K562 (cell line): ENCODE results near the gene PGS1.

Source experiments
- BRD9 ChIP-seq: fragments of 450-650 bp; IDR thresholded peaks from 2 replicates; pipeline ENCODE4 v1.6.1; 2018; ENCODE audit warnings: low read depth; ENCODE audit not compliant: partially characterized antibody
- BRF2 ChIP-seq: IDR thresholded peaks from 3 replicates; pipeline ENCODE4 v1.6.1; 2011; ENCODE audit warnings: borderline replicate concordance, mild to moderate bottlenecking; ENCODE audit not compliant: insufficient read length, insufficient read depth
- FOXA1 ChIP-seq: fragments of 450-650 bp; IDR thresholded peaks from 2 replicates; pipeline ENCODE4 v1.6.1; 2016; ENCODE audit warnings: mild to moderate bottlenecking, borderline replicate concordance
- FOXA3 ChIP-seq, 2 experiments: fragments of 450-650 bp in 1 of 2; sonication (generic) in 1 of 2; formaldehyde crosslinking; IDR thresholded peaks in 1 of 2; conservative IDR thresholded peaks in 1 of 2; 2 replicates each; pipeline versions ENCODE4 v1.4.0 to v1.8.0; 2020 to 2022; ENCODE audit warnings: mild to moderate bottlenecking in 2 of 2, missing genetic modification reagents in 1 of 2
- FOXM1 ChIP-seq, 2 experiments: fragments of 450-650 bp in 1 of 2; sonication (generic) in 1 of 2; formaldehyde crosslinking in 1 of 2; IDR thresholded peaks; 2 replicates each; pipeline versions ENCODE4 v1.6.1 to v1.9.0; 2017 to 2022; ENCODE audit warnings: low read depth in 2 of 2, mild to moderate bottlenecking in 2 of 2, missing genetic modification reagents in 1 of 2, moderate library complexity in 1 of 2
- MYC ChIP-seq, 2 experiments: fragments of 250-450 bp in 1 of 2; sonication (Bioruptor Pico) in 1 of 2; IDR thresholded peaks; 2 replicates each; pipeline versions ENCODE4 v1.5.1 to v1.6.1; 2012 to 2021; ENCODE audit warnings: low read depth in 2 of 2, borderline replicate concordance in 1 of 2, improper control_type of control experiment in 1 of 2, low read length in 1 of 2, mild to moderate bottlenecking in 1 of 2, moderate library complexity in 1 of 2
- POU5F1 ChIP-seq: fragments of 150-350 bp; IDR thresholded peaks from 2 replicates; pipeline ENCODE4 v1.6.1; 2014; ENCODE audit warnings: borderline replicate concordance, low read length, low read depth, mild to moderate bottlenecking; ENCODE audit not compliant: partially characterized antibody
- RAD21 ChIP-seq, 2 experiments: fragments of 250-450 bp in 1 of 2; fragments of 450-650 bp in 1 of 2; sonication (Bioruptor Pico) in 1 of 2; formaldehyde crosslinking in 1 of 2; IDR thresholded peaks in 1 of 2; conservative IDR thresholded peaks in 1 of 2; 2 replicates each; pipeline versions ENCODE4 v1.4.0 to v1.8.0; 2020 to 2022; ENCODE audit warnings: mild to moderate bottlenecking in 2 of 2, moderate library complexity in 1 of 2
- ZNF121 ChIP-seq: sonication (generic); formaldehyde crosslinking; conservative IDR thresholded peaks from 2 replicates; pipeline ENCODE4 v1.8.0; 2022; ENCODE audit warnings: missing genetic modification reagents
- ZNF174 ChIP-seq: fragments of 250-450 bp; sonication (Bioruptor Pico); IDR thresholded peaks from 2 replicates; pipeline ENCODE4 v1.4.0; 2020; ENCODE audit warnings: mild to moderate bottlenecking
- TF ChIP-seq, protein P1 (sequence below), 3 experiments: IDR thresholded peaks in 2 of 3; conservative IDR thresholded peaks in 1 of 3; 2 replicates each; pipeline ENCODE4 v1.5.1; 2011 to 2012; ENCODE audit warnings: low read length in 3 of 3, mild to moderate bottlenecking in 3 of 3, control low read depth in 2 of 3, improper control_type of control experiment in 1 of 3, inconsistent platforms in 1 of 3, low read depth in 1 of 3, mixed read lengths in 1 of 3, moderate library complexity in 1 of 3; ENCODE audit not compliant: insufficient read depth in 2 of 3
- TF ChIP-seq, protein P2 (sequence below): fragments of 250-450 bp; sonication (Bioruptor Pico); IDR thresholded peaks from 2 replicates; pipeline ENCODE4 v1.5.1; 2021; ENCODE audit warnings: mild to moderate bottlenecking

GRCh38 chr17:78426293-78426879 lies 47.9 kb downstream of the PGS1 start:
- no peak for TF ChIP-seq MYC (IDR thresholded peaks at IDR 0.05; ENCODE audit: low read depth, low read length)
- no peak for TF ChIP-seq MYC (CRISPR knock-in tag; IDR thresholded peaks at IDR 0.05; ENCODE audit: borderline replicate concordance, low read depth)
- no peak for TF ChIP-seq BRD9
- no peak for TF ChIP-seq FOXA1
- no peak for TF ChIP-seq RAD21 (CRISPR knock-in tag; conservative IDR thresholded peaks at IDR 0.05 in 1 of 2, IDR thresholded peaks at IDR 0.05 in 1 of 2)
- TF ChIP-seq POU5F1 = no peak
- TF ChIP-seq, protein P1, sequence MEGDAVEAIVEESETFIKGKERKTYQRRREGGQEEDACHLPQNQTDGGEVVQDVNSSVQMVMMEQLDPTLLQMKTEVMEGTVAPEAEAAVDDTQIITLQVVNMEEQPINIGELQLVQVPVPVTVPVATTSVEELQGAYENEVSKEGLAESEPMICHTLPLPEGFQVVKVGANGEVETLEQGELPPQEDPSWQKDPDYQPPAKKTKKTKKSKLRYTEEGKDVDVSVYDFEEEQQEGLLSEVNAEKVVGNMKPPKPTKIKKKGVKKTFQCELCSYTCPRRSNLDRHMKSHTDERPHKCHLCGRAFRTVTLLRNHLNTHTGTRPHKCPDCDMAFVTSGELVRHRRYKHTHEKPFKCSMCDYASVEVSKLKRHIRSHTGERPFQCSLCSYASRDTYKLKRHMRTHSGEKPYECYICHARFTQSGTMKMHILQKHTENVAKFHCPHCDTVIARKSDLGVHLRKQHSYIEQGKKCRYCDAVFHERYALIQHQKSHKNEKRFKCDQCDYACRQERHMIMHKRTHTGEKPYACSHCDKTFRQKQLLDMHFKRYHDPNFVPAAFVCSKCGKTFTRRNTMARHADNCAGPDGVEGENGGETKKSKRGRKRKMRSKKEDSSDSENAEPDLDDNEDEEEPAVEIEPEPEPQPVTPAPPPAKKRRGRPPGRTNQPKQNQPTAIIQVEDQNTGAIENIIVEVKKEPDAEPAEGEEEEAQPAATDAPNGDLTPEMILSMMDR (IDR thresholded peaks at IDR 0.05 in 2 of 3, conservative IDR thresholded peaks at IDR 0.05 in 1 of 3; ENCODE audit: insufficient read depth in 2 of 3, low read depth in 1 of 3, low read length in 3 of 3) = no peak
- no peak for TF ChIP-seq ZNF174 (CRISPR knock-in tag)
- TF ChIP-seq, protein P2, sequence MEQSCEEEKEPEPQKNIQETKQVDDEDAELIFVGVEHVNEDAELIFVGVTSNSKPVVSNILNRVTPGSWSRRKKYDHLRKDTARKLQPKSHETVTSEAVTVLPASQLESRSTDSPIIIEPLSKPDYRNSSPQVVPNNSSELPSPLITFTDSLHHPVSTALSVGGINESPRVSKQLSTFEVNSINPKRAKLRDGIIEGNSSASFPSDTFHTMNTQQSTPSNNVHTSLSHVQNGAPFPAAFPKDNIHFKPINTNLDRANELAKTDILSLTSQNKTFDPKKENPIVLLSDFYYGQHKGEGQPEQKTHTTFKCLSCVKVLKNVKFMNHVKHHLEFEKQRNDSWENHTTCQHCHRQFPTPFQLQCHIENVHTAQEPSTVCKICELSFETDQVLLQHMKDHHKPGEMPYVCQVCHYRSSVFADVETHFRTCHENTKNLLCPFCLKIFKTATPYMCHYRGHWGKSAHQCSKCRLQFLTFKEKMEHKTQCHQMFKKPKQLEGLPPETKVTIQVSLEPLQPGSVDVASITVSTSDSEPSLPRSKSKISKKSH (CRISPR knock-in tag) = no peak
- TF ChIP-seq BRF2 = no peak
- no peak for TF ChIP-seq FOXM1 (IDR thresholded peaks at IDR 0.05; ENCODE audit: low read depth)
- no peak for TF ChIP-seq FOXM1 (CRISPR knock-in tag; IDR thresholded peaks at IDR 0.05; ENCODE audit: low read depth)
- TF ChIP-seq ZNF121 (CRISPR knock-in tag) = no peak
- no peak for TF ChIP-seq FOXA3 (CRISPR knock-in tag; conservative IDR thresholded peaks at IDR 0.05 in 1 of 2, IDR thresholded peaks at IDR 0.05 in 1 of 2)
